ENCODE results near the gene DRG1. TPM values are rescaled to one million over a fixed set of nuclear protein-coding genes. Genes with fewer than 3 reads are reported as not detected.

Gene DRG1
- total and polyA plus RNA-seq, 2 of the 4 experiments (the other 2 are of a cell fraction): 54.8 to 141 TPM

DNA sequence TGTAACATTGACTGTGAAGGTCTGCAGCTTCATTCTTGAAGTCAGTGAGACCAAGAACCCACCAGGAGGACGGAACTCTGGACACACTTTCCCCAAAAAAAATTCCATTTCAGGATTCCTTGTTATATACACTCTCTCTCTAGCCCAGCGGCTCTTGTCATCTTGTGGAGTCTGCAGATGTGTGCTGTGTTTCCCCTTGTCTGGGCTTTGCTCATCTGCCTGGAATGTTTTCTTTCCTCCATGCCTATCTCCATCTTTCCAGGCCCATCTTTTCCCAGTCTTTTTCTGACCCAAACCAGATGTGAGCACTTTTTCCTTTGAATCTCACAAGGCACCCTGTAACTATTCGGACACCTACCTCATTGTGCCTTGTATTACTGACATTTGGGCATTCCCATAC, 5.1 kb upstream of the DRG1 start:
- Histone ChIP-seq H4K5ac (ENCODE audit: low read depth, low read length) (no peak overlapping the region), H2AK5ac (ENCODE audit: low read depth, low read length) (no peak overlapping the region), H2BK5ac (ENCODE audit: low read depth, low read length, poor library complexity, severe bottlenecking) (no peak overlapping the region), H3K4me3 (ENCODE audit: insufficient read depth, low read depth, low read length) (no peak overlapping the region), H3K23ac (ENCODE audit: low read depth, low read length) (no peak overlapping the region), H3K27ac (ENCODE audit: insufficient read depth, low read length) (no peak overlapping the region), H3K4ac (ENCODE audit: low read depth, low read length) (no peak overlapping the region), H2BK120ac (ENCODE audit: low read depth, low read length) (no peak overlapping the region), H3K18ac (ENCODE audit: low read depth, low read length) (no peak overlapping the region), H2BK20ac (ENCODE audit: low read depth, low read length) (no peak overlapping the region), H4K8ac (ENCODE audit: low read depth in 2 of 2, low read length in 2 of 2) (no peak overlapping the region), H2AFZ (replicated peaks; ENCODE audit: low read length, poor library complexity) (peak overlapping the region; percentile 49), H3K27me3 (ENCODE audit: control insufficient read depth, insufficient read depth, low read length) (no peaks in the 10 kb centered on the region), H2AK9ac (replicated peaks; ENCODE audit: low read depth, low read length, poor library complexity) (peak overlapping the region; percentile 22), H3K36me3 (ENCODE audit: control insufficient read depth, insufficient read depth, low read length) (no peaks in the 10 kb centered on the region), H4K91ac (ENCODE audit: insufficient read depth, low read depth, low read length) (no peak overlapping the region), H3K4me1 (ENCODE audit: control insufficient read depth, insufficient read depth, low read length) (peaks cover 2% of the 10 kb centered on the region; the same call in 1 of the 2 replicates), H2BK15ac (ENCODE audit: low read depth, low read length) (no peak overlapping the region), H3K56ac (ENCODE audit: extremely low read depth, insufficient read depth, low read length) (no peak overlapping the region), H3K9me3 (ENCODE audit: control insufficient read depth, insufficient read depth, low read length) (no peaks in the 10 kb centered on the region), H3K14ac (replicated peaks; ENCODE audit: low read depth, low read length) (no peak overlapping the region), H3K9ac (ENCODE audit: low read depth, low read length) (no peak overlapping the region), H3K9me1 (ENCODE audit: insufficient read depth, low read length) (peaks cover 2% of the 10 kb centered on the region; the same call in 1 of the 2 replicates), H4K20me1 (ENCODE audit: insufficient read depth, low read length) (no peaks in the 10 kb centered on the region), H3K4me2 (ENCODE audit: low read depth, low read length) (no peak overlapping the region), H3K79me1 (ENCODE audit: low read depth in 1 of 2, low read length in 2 of 2) (peaks cover 2 to 4% of the 10 kb centered on the region in 2 experiments; a peak in 1 of 4 replicates)
- intact Hi-C loops (cut with micrococcal nuclease): no loop called here
- 40% methylated on average over 1 of the region's 3 CpGs; no CpG with 5 or more reads in 1 of the 2 experiments for WGBS, 2 experiments (ENCODE audit: extremely low coverage in 2 of 2, insufficient read length in 1 of 2)
- CTCF ChIA-PET: no interaction called here
- DNase-seq (peak; percentile 57), ATAC-seq (ENCODE audit: low read depth) (peak; percentile 12; the same call in 1 of the 2 replicates)
- no TSS peak for BruUV-seq (replicated peaks)
- TF ChIP-seq, protein P1, sequence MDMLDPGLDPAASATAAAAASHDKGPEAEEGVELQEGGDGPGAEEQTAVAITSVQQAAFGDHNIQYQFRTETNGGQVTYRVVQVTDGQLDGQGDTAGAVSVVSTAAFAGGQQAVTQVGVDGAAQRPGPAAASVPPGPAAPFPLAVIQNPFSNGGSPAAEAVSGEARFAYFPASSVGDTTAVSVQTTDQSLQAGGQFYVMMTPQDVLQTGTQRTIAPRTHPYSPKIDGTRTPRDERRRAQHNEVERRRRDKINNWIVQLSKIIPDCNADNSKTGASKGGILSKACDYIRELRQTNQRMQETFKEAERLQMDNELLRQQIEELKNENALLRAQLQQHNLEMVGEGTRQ (IDR thresholded peaks at IDR 0.05; ENCODE audit: low read depth, low read length): no peak
- TF ChIP-seq BHLHE40 (IDR thresholded peaks at IDR 0.05; ENCODE audit: low read depth, low read length) (no peak), FOS (IDR thresholded peaks at IDR 0.05; ENCODE audit: low read depth, low read length) (no peak), CEBPB (IDR thresholded peaks at IDR 0.05; ENCODE audit: low read depth, low read length) (no peak), MAZ (IDR thresholded peaks at IDR 0.05; ENCODE audit: borderline replicate concordance, low read depth, low read length) (no peak), RFX5 (IDR thresholded peaks at IDR 0.05; ENCODE audit: low read depth, low read length) (no peak), NFE2L2 (IDR thresholded peaks at IDR 0.05; ENCODE audit: low read depth, low read length) (no peak), CHD1 (IDR thresholded peaks at IDR 0.05; ENCODE audit: low read depth, low read length) (no peak), SMC3 (IDR thresholded peaks at IDR 0.05; ENCODE audit: low read depth, low read length) (no peak), MAFK (IDR thresholded peaks at IDR 0.05; ENCODE audit: low read depth, low read length) (no peak), MXI1 (IDR thresholded peaks at IDR 0.05; ENCODE audit: borderline replicate concordance, low read depth, low read length) (no peak), RCOR1 (IDR thresholded peaks at IDR 0.05; ENCODE audit: insufficient replicate concordance, low read length) (no peak), RAD21 (IDR thresholded peaks at IDR 0.05; ENCODE audit: low read length) (no peak), POLR2A (IDR thresholded peaks at IDR 0.05; ENCODE audit: low read depth, low read length) (no peak)
- TF ChIP-seq, protein P2, sequence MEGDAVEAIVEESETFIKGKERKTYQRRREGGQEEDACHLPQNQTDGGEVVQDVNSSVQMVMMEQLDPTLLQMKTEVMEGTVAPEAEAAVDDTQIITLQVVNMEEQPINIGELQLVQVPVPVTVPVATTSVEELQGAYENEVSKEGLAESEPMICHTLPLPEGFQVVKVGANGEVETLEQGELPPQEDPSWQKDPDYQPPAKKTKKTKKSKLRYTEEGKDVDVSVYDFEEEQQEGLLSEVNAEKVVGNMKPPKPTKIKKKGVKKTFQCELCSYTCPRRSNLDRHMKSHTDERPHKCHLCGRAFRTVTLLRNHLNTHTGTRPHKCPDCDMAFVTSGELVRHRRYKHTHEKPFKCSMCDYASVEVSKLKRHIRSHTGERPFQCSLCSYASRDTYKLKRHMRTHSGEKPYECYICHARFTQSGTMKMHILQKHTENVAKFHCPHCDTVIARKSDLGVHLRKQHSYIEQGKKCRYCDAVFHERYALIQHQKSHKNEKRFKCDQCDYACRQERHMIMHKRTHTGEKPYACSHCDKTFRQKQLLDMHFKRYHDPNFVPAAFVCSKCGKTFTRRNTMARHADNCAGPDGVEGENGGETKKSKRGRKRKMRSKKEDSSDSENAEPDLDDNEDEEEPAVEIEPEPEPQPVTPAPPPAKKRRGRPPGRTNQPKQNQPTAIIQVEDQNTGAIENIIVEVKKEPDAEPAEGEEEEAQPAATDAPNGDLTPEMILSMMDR (conservative IDR thresholded peaks at IDR 0.05; ENCODE audit: low read depth, low read length): no peak
- TF ChIP-seq, protein P3, sequence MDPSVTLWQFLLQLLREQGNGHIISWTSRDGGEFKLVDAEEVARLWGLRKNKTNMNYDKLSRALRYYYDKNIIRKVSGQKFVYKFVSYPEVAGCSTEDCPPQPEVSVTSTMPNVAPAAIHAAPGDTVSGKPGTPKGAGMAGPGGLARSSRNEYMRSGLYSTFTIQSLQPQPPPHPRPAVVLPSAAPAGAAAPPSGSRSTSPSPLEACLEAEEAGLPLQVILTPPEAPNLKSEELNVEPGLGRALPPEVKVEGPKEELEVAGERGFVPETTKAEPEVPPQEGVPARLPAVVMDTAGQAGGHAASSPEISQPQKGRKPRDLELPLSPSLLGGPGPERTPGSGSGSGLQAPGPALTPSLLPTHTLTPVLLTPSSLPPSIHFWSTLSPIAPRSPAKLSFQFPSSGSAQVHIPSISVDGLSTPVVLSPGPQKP (IDR thresholded peaks at IDR 0.05; ENCODE audit: borderline replicate concordance, low read depth, low read length): no peak
- POLR2A ChIA-PET (ENCODE audit: unreplicated experiment): no interaction called here
- dilution Hi-C loops (cut with HindIII; ENCODE audit: low sequenced_read_pairs, unreplicated experiment): no loop called here
- in situ Hi-C loops (cut with MboI; ENCODE audit: low sequenced_read_pairs): no loop called here
